ENCODE measurements around the gene CLMN.

CLMN gene

DNA sequence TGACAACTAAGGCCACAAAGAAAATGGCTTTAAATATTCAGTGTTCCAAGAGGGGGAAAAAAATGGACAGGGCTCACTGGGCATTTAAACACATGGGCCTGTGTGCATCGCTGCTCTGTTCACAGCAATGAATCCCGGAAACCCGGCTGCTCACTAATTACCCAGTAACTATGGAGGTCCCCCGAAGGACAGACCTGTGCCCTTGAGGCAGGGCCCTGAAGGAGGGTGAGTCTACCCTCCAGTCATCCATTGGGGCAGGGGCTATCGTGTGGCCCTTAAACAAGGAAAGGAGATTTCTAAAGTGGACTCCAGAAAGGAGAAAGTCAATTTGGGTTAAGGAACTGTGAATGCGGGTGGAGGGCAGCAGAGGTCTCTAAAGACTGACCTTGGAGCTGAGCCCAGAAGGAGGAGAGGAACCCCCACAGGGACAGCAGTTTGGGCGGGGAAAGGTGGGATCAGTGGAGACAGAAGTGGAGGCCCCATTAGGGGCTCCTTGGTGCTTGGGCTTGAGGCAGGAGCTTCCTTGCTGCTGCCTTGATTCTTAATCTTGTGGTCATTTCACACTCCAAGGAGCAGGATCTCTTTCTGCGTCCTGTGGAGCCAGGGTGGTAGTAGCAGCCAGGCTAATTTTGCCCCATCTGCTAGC lies 1.4 kb upstream of the CLMN start:
- DNase-seq: peak; percentile 37

GRCh38 chr14:95320078-95320895 lies 579 bp upstream of the CLMN start:
- DNase-seq: no peak

DNA sequence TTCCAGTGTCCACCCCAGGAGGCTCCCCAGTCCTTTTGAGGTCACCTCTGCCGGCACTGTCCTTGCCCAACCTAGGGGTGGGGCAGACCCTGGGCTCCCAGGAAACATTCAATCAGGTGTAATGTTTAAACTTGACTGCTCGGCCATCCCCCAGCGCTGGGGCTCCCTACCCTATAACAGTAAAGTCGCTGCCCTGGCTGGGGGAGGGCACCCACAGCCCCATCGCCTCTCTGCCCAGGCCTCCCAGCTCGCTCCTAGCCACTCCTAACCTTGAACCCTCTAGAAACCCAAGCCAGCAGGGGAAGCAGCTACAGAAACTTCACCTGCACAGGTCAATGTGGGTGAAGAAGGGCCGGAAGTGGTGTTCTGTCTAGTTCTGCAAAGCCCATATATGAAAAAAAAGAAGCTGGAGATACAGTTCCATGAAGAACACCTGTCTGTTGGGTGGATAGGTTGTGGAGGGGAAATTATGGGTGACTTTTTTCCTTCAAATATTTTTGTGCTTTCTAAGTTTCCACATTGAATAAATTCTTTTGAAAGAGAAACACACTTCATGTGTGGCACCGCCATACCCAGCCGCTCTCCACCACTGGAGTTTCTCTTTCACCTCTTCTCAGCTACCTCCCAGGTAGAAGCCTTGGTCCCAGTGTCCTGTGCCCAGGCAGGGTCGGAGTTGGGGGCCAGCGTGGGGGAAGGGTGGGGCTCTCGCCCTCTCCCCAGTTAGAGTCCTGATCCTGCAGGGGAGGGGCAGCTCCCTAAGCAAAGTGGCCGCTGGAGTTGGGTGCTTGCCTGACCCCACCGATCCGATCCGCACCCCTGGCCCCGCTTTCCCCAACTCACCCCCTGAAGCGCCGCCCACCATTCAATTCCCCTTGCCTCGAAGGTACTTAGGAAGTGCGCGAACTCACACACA lies 1.1 kb downstream of the CLMN start:
- DNase-seq: no peak

GRCh38 chr14:95317817-95318343 lies 1.8 kb downstream of the CLMN start:
- DNase-seq: no peak

DNA sequence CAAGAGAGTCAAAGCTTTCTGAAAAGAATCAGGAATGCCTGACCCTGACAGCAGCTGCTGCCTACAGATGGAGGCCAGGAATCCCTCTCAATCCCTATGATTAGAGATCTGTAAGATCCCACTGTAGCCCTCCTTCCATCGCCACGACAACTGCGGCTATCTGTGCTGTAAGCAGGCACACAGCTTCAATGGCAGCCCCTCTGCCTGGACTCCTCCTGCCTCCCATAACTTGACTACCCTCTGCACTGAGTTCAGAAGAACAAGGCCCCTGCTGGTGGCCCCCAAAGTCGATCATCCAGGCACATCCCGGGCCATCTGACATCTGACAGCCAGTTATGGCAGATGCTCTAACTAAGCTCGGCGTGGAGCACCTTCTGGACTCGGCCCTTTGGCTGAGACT lies 2.9 kb downstream of the CLMN start:
- DNase-seq: peak; percentile 90

DNA sequence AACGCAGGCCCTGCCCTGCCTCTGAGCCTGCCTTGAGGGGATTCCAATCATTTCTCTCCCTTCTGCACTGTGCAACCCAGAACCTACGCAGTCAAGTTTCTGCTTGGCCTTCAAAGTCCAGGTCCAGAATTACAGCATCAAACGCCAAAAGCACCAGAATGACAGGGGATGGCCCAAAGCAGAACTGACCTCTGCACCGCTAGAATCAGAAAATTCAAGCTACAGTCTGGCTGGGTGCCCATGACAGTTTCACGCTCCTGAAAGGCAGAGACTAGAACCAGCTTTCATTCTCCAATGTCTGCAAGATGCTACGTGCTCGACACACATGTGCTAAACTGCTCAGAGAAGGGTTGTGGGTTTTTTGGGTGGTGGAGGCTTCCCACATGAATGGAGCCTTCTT lies 4.1 kb downstream of the CLMN start:
- DNase-seq: no peak

DNA sequence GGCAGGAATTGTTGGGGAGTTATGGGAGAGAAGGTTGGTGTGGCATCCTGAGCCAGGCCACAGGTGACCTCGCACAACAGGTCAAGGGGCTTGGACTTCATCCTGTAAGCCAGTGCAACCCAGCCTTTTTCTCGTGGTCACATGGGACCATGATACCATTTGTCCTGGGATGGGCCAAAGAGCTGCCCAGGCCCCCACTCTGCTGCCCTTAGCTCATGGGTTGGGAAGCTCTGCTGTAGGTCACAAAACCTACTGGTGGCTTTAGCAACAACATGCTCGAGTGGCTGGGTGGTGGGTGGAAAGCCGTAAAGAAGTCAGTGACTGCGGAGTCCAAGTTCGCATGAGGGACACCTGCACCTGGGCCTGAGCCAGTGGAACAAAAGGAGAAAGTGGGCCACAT lies 4.6 kb downstream of the CLMN start:
- no peak for DNase-seq

GRCh38 chr14:95314609-95315008 lies 5.1 kb downstream of the CLMN start:
- DNase-seq: no peak

- no peak for DNase-seq
Observed at GRCh38 chr14:95313707-95314106, 6.0 kb downstream of the CLMN start.

DNA sequence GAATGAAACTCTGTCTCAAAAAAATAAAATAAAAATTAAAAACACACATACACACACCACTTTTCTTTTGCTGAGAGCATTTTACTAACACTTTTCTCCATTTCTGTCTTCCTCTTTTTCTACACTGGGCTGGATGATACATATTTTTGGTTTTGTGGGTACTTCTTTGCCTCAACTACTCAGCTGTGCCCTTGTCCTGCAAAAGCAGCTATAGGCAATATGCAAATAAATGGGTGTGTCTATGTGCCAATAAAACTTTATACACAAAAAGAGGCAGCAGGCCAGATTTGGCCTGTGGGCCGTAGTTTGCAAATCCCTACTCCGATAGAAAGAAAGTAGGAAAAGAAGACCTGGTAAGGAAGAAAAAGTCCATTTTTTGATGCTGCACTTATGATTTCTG lies 6.5 kb downstream of the CLMN start:
- DNase-seq: no peak

GRCh38 chr14:95312311-95312710 lies 7.4 kb downstream of the CLMN start:
- DNase-seq: no peak

- DNase-seq: no peak
Observed at GRCh38 chr14:95311752-95312151, 8.0 kb downstream of the CLMN start.

DNA sequence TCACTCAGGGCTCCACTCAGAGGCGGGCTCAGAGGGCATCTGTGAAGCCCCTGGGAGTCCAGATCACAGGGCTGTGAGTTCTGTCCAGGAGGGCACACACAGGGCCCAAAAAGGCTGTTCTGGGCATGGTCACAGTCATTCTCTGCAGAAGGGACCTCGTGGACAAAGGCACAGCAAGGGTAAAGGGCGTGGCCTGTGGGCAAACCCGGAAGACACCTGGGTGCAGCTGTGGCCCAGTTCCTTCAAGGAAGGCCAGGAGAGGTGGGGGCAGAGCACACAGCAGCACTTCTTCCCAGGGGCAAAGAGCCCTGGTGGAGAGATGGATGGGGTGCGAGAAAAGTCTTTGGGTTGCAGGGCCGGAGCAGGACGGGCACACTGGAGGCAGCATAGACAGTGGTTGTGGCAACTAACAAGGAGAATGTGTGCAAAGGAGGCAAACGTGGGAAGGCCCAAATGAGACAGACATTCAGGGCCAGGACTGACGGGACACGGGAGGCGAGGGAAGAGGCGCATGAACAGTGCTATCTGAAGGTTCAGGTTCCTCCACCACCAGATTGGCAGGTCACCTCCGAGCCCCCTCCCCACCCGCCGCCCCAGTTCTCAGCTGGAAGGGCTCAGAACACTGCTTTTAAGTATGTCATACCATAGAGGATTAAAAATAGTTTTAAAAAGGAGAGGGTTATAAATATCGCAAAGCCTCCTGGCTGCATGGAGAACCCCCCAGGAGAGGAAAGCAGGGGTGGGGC lies 8.9 kb downstream of the CLMN start:
- DNase-seq: no peak

- DNase-seq: no peak
Observed at GRCh38 chr14:95309261-95310051, 10.3 kb downstream of the CLMN start.

DNA sequence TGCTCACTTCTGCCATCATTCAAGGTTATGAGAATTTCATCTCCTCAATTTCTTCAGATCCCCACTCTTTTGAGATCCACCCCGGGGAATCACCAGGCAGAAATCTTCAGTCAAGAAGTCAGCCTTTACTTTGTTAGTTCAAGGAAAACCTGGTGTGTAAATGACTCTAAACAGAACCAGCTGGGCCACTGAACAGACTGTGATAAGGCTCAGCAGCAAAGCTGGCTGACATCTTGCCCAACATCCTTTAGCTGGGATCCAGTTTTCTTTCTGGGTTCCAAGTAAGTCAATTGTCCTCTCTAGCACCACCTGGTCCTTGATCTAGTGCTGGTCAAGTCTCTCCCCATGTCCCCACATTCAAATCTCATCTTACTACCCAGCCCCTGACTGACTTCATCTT lies 11.6 kb downstream of the CLMN start:
- no peak for DNase-seq

GRCh38 chr14:95307402-95308041 lies 12.2 kb downstream of the CLMN start:
- no peak for DNase-seq

- no peak for DNase-seq
Observed at GRCh38 chr14:95305940-95306339, 13.8 kb downstream of the CLMN start.

- DNase-seq: no peak
Observed at GRCh38 chr14:95305145-95305544, 14.6 kb downstream of the CLMN start.

DNA sequence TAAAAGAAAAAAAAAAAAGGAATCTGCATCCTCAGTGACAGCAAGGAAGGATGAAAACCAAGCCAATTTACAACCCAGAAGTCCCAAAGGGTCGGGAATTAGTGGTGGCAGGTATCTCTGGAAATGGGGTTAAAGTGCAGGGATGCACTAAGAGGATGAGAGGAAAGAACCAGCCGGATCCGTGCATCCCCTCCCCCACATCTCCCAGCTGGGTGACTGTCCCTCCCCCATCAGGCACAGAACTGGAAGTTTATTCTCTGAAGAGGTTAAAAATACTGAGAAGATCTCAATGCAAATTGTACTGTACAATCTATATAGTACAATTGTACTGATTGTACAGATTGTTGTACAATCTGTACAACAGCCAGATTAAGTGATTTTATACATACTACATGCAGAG lies 15.4 kb downstream of the CLMN start:
- DNase-seq: peak; percentile 71

GRCh38 chr14:95303552-95303951 lies 16.2 kb downstream of the CLMN start:
- peak; percentile 74 for DNase-seq
